B cell (primary cell): ENCODE data around the gene TNKS1BP1. TPM values are rescaled to one million over a fixed set of nuclear protein-coding genes. Genes with fewer than 3 reads are reported as not detected.

Experiments
- ATAC-seq: fragments of 200-7000 bp; cut with Tn5 transposase; one replicate; pipeline ENCODE4 v1.10.0; 2021; ENCODE audit warnings: low read depth, mild to moderate bottlenecking, moderate number of reproducible peaks, moderate library complexity
- CTCF ChIA-PET: fragments of 350-600 bp; sonication (Branson Sonifier 250); formaldehyde crosslinking; loops from one replicate; lab custom pipeline; 2021; ENCODE audit warnings: antibody characterized with exemption, inconsistent platforms; lab: Charles Lee
- POLR2A ChIA-PET: fragments of 350-600 bp; sonication (Branson Sonifier 250); formaldehyde crosslinking; loops from one replicate; lab custom pipeline; 2021; ENCODE audit warnings: antibody characterized with exemption; lab: Charles Lee
- DNase-seq: peaks from one replicate; pipeline ENCODE4 v3.0.0; 2013
- H2AFZ ChIP-seq: 2 replicates; pipeline ENCODE4 v1.6.1; 2012; ENCODE audit warnings: mild to moderate bottlenecking, low read depth, low read length; ENCODE audit not compliant: insufficient read depth, poor library complexity, severe bottlenecking
- H3K27ac ChIP-seq, 2 donors: 1 replicate in 1 of 2; 2 replicates in 1 of 2; pipeline ENCODE4 v1.5.1; 2012 to 2013; ENCODE audit warnings: low read length in 2 of 2, mild to moderate bottlenecking in 2 of 2, moderate library complexity in 1 of 2
- H3K27me3 ChIP-seq, 4 experiments: fragments of 200-600 bp in 1 of 4; sonication (generic) in 1 of 4; replicated peaks in 1 of 4; 1 replicate in 2 of 4; 2 replicates in 2 of 4; pipeline versions ENCODE4 v1.6.1 to v1.7.0; 2013 to 2016; ENCODE audit warnings: low read length in 3 of 4, mild to moderate bottlenecking in 2 of 4, mixed read lengths in 1 of 4, moderate library complexity in 1 of 4; ENCODE audit not compliant: insufficient read depth in 4 of 4, control insufficient read depth in 3 of 4; ENCODE audit errors: control extremely low read depth in 1 of 4
- H3K36me3 ChIP-seq, 2 experiments: replicated peaks in 1 of 2; 1 replicate in 1 of 2; 2 replicates in 1 of 2; pipeline versions ENCODE4 v1.6.1 to v1.7.1; 2013; ENCODE audit warnings: low read length in 1 of 2; ENCODE audit not compliant: insufficient read depth in 2 of 2, control insufficient read depth in 1 of 2; ENCODE audit errors: control extremely low read depth in 1 of 2, extremely low read depth in 1 of 2
- H3K4me1 ChIP-seq, 2 donors: fragments of 200-600 bp in 1 of 2; sonication (generic) in 1 of 2; 1 replicate in 1 of 2; 2 replicates in 1 of 2; pipeline versions ENCODE4 v1.5.1 to v1.6.1; 2013 to 2017; ENCODE audit warnings: low read length in 2 of 2; ENCODE audit not compliant: control insufficient read depth in 2 of 2, insufficient read depth in 2 of 2
- H3K4me2 ChIP-seq: replicated peaks from 2 replicates; pipeline ENCODE3; 2012; ENCODE audit warnings: mild to moderate bottlenecking, low read depth, low read length; ENCODE audit not compliant: poor library complexity, severe bottlenecking
- H3K4me3 ChIP-seq, 5 experiments: fragments of 200-600 bp in 1 of 5; sonication (generic) in 1 of 5; 1 replicate in 3 of 5; 2 replicates in 2 of 5; pipeline versions ENCODE4 v1.5.1 to v1.7.0; 2011 to 2016; ENCODE audit warnings: low read length in 4 of 5, mild to moderate bottlenecking in 4 of 5, low read depth in 2 of 5, control low read depth in 1 of 5, moderate library complexity in 1 of 5; ENCODE audit not compliant: insufficient read depth in 1 of 5; ENCODE audit errors: control extremely low read depth in 1 of 5, extremely low read depth in 1 of 5
- H3K79me2 ChIP-seq: fragments of 200-600 bp; sonication (generic); one replicate; pipeline ENCODE4 v1.6.0; 2016; ENCODE audit warnings: low read length; ENCODE audit not compliant: control insufficient read depth, insufficient read depth
- H3K9ac ChIP-seq: fragments of 200-600 bp; sonication (generic); 2 replicates; pipeline ENCODE4 v1.6.1; 2017; ENCODE audit warnings: mild to moderate bottlenecking, low read length, moderate library complexity
- H3K9me3 ChIP-seq, 3 donors: one replicate each; pipeline versions ENCODE4 v1.6.1 to v1.7.1; 2013; ENCODE audit warnings: low read length in 2 of 3; ENCODE audit not compliant: control insufficient read depth in 2 of 3, insufficient read depth in 1 of 3; ENCODE audit errors: control extremely low read depth in 1 of 3
- H4K20me1 ChIP-seq: 2 replicates; pipeline ENCODE4 v1.6.0; 2012; ENCODE audit warnings: mild to moderate bottlenecking, low read length; ENCODE audit not compliant: insufficient read depth, control insufficient read depth, poor library complexity, severe bottlenecking
- H3K27ac Mint-ChIP-seq: one replicate; pipeline ENCODE4 v1.8.0; 2021; ENCODE audit warnings: mixed read lengths
- H3K27me3 Mint-ChIP-seq: one replicate; pipeline ENCODE4 v1.8.0; 2021; ENCODE audit warnings: mixed read lengths
- H3K4me1 Mint-ChIP-seq: one replicate; pipeline ENCODE4 v1.8.0; 2021; ENCODE audit warnings: mixed read lengths
- H3K4me3 Mint-ChIP-seq: one replicate; pipeline ENCODE4 v1.8.0; 2021; ENCODE audit warnings: mixed read lengths
- H3K9me3 Mint-ChIP-seq: one replicate; pipeline ENCODE4 v1.8.0; 2022; ENCODE audit warnings: mixed read lengths; ENCODE audit not compliant: insufficient read depth
- EZH2 ChIP-seq: IDR thresholded peaks from 2 replicates; pipeline ENCODE4 v1.6.1; 2012; ENCODE audit warnings: borderline replicate concordance, low read depth, mild to moderate bottlenecking, moderate library complexity, low read length; ENCODE audit not compliant: insufficient read depth, poor library complexity, severe bottlenecking
- WGBS: methylation state at CpG from one replicate; pipeline ENCODE4 v1.1.5; 2013; ENCODE audit warnings: missing lambda C conversion rate; ENCODE audit not compliant: insufficient coverage; 5-methylcytosine and 5-hydroxymethylcytosine counted together
- intact Hi-C: fragments of 100-400 bp; cut with micrococcal nuclease; formaldehyde crosslinking; loops from one replicate; pipeline ENCODE4 v1.10.0; 2022
- polyA minus RNA-seq: library from RNA; depleted of rRNA, polyadenylated mRNA; stranded (reverse); fragments of >200 nt; gene quantifications from 2 replicates; pipeline ENCODE4 v1.2.3, GENCODE V29; 2012
- polyA plus RNA-seq: library from polyadenylated mRNA; depleted of rRNA; stranded (reverse); fragments of >200 nt; gene quantifications from 2 replicates; pipeline ENCODE4 v1.2.3, GENCODE V29; 2012
- total RNA-seq, 2 donors: library from RNA; stranded (reverse); fragments of 120-200 nt in 1 of 2; gene quantifications; 1 replicate in 1 of 2; 2 replicates in 1 of 2; pipeline versions ENCODE4 v1.2.3 to v1.2.4, GENCODE V29; 2013 to 2022
- TF ChIP-seq, protein P1 (sequence below): fragments of 200-600 bp; IDR thresholded peaks from one replicate; pipeline ENCODE4 v1.8.0; 2022; ENCODE audit warnings: antibody characterized with exemption, mild to moderate bottlenecking

Gene TNKS1BP1, protein sequence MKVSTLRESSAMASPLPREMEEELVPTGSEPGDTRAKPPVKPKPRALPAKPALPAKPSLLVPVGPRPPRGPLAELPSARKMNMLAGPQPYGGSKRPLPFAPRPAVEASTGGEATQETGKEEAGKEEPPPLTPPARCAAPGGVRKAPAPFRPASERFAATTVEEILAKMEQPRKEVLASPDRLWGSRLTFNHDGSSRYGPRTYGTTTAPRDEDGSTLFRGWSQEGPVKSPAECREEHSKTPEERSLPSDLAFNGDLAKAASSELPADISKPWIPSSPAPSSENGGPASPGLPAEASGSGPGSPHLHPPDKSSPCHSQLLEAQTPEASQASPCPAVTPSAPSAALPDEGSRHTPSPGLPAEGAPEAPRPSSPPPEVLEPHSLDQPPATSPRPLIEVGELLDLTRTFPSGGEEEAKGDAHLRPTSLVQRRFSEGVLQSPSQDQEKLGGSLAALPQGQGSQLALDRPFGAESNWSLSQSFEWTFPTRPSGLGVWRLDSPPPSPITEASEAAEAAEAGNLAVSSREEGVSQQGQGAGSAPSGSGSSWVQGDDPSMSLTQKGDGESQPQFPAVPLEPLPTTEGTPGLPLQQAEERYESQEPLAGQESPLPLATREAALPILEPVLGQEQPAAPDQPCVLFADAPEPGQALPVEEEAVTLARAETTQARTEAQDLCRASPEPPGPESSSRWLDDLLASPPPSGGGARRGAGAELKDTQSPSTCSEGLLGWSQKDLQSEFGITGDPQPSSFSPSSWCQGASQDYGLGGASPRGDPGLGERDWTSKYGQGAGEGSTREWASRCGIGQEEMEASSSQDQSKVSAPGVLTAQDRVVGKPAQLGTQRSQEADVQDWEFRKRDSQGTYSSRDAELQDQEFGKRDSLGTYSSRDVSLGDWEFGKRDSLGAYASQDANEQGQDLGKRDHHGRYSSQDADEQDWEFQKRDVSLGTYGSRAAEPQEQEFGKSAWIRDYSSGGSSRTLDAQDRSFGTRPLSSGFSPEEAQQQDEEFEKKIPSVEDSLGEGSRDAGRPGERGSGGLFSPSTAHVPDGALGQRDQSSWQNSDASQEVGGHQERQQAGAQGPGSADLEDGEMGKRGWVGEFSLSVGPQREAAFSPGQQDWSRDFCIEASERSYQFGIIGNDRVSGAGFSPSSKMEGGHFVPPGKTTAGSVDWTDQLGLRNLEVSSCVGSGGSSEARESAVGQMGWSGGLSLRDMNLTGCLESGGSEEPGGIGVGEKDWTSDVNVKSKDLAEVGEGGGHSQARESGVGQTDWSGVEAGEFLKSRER (N-terminal part only)
- total RNA-seq (8.1 and 12.2 TPM in 2 replicates), polyA plus RNA-seq (2.2 and 2.9 TPM in 2 replicates), polyA minus RNA-seq (2.6 and 6.5 TPM in 2 replicates)
- 5.6 TPM for total RNA-seq (2013)

DNA sequence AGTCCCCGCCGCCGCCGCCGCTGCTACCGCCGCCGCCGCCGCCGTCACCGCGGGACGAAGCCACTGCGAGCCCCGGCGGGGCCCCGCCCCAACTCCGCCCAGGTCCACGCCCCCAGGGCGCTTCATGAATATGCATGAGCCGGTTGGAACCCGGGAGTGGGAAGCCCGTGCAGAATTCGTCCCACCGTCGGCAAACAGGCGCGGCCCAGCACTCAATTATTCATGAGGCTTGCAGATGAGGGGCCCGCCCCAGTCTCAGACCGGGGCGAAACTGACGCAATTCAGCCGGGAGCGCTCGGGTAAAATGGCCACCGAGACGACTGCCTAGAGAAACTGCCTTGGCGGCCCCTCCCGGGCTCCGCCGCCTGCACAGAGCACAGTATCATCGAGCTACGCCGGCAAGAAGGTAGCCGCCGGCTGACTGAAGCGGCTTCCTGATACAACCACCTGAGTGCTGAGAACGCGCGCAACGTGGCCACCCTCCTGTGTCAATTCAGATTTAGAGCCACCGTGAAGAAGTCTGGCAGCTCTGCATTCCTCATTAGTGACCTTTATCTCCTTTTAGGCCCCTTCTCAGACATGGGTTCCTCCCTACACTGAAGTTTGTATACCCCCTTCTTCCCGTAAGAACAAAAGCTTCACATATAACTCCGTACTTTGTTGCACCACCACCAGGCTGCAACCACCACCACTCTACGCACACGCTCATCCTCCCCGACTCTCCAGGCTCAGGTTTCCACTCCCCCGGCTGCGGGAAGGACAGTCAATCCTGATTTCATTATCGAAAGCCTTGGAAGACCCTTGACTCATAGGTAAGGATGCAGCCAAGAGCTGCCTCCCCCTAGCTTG, at the start of gene TNKS1BP1:
Gene TNKS1BP1, minus strand, starts transcription at position 67 of the 849 bp plus-strand sequence. CDS start 3,067 bp downstream, outside the sequence.
- CTCF ChIA-PET: interaction anchor here (0.6 to 4.8 kb wide), 9 partner anchors 10 to 204 kb away, joined by 3 to 24 read pairs (median 3); partner anchors contain the start of gene SSRP1

More for the DNA sequence above, at the start of gene TNKS1BP1:
- POLR2A ChIA-PET: interaction anchor here (0.5 to 3.5 kb wide), 5 partner anchors 10 to 417 kb away, joined by 3 to 41 read pairs (median 4); partner anchors contain the start of gene SSRP1
- TF ChIP-seq, protein P1, sequence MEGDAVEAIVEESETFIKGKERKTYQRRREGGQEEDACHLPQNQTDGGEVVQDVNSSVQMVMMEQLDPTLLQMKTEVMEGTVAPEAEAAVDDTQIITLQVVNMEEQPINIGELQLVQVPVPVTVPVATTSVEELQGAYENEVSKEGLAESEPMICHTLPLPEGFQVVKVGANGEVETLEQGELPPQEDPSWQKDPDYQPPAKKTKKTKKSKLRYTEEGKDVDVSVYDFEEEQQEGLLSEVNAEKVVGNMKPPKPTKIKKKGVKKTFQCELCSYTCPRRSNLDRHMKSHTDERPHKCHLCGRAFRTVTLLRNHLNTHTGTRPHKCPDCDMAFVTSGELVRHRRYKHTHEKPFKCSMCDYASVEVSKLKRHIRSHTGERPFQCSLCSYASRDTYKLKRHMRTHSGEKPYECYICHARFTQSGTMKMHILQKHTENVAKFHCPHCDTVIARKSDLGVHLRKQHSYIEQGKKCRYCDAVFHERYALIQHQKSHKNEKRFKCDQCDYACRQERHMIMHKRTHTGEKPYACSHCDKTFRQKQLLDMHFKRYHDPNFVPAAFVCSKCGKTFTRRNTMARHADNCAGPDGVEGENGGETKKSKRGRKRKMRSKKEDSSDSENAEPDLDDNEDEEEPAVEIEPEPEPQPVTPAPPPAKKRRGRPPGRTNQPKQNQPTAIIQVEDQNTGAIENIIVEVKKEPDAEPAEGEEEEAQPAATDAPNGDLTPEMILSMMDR: no peak
- TF ChIP-seq EZH2: no peak
- intact Hi-C loops: loop anchor here (1.0 kb wide), 2 partner anchors 10 to 343 kb away; partner anchors contain the start of genes SSRP1 and ZDHHC5
- peaks cover 0 to 32% of the 10 kb centered on the region in 2 experiments for H3K36me3 ChIP-seq
- DNase-seq (peak; percentile 93), ATAC-seq (peak; percentile 88)
- H3K4me1 Mint-ChIP-seq: peaks cover 28% of the 10 kb centered on the region
- H4K20me1 ChIP-seq: no peaks in the 10 kb centered on the region
- H3K4me2 ChIP-seq: peak within 1 kb of the TSS; percentile 83
- H2AFZ ChIP-seq: peak within 1 kb of the TSS; percentile 94
- H3K4me3 Mint-ChIP-seq: peak within 1 kb of the TSS; percentile 95
- no peaks in the 10 kb centered on the region for H3K27me3 ChIP-seq
- H3K27ac Mint-ChIP-seq: peak within 1 kb of the TSS; percentile 94
- no peaks in the 10 kb centered on the region for H3K27me3 Mint-ChIP-seq
- H3K9ac ChIP-seq: peak within 1 kb of the TSS; percentile 80
- H3K27ac ChIP-seq: peak within 1 kb of the TSS; percentile 78 to 79
- 2% methylated on average over 58 of the region's 61 CpGs for WGBS
- no peaks in the 10 kb centered on the region for H3K9me3 ChIP-seq
- H3K9me3 Mint-ChIP-seq: no peaks in the 10 kb centered on the region
- peaks cover 13 to 20% of the 10 kb centered on the region in 2 donors for H3K4me1 ChIP-seq
- no peaks in the 10 kb centered on the region for H3K79me2 ChIP-seq
- peak within 1 kb of the TSS; percentile 43 to 83 (median 75) for H3K4me3 ChIP-seq
